Karpas-422 (cell line): ENCODE results near the gene B3GNT9. TPM values are rescaled to one million over a fixed set of nuclear protein-coding genes. Genes with fewer than 3 reads are reported as not detected.
A peak's percentile ranks its signal among the peaks of the same experiment; 100 is the strongest.

Experiments used
- DNase-seq: peaks from one replicate; pipeline ENCODE4 v3.0.0-alpha.2; 2015
- H2AFZ ChIP-seq: fragments of 200-600 bp; sonication (generic); 2 replicates; pipeline ENCODE4 v1.6.1; 2014; ENCODE audit warnings: antibody characterized with exemption, low read length, mixed read lengths
- H3K27ac ChIP-seq: fragments of 200-600 bp; sonication (generic); 2 replicates; pipeline ENCODE4 v1.5.1; 2014; ENCODE audit warnings: mild to moderate bottlenecking, low read length, moderate library complexity
- H3K27me3 ChIP-seq: fragments of 200-600 bp; sonication (generic); 2 replicates; pipeline ENCODE4 v1.6.1; 2014; ENCODE audit warnings: low read length, mixed read lengths
- H3K36me3 ChIP-seq: fragments of 200-600 bp; sonication (generic); 2 replicates; pipeline ENCODE4 v1.6.1; 2014; ENCODE audit warnings: low read length, mixed read lengths; ENCODE audit not compliant: insufficient read depth
- H3K4me1 ChIP-seq: fragments of 200-600 bp; sonication (generic); 2 replicates; pipeline ENCODE4 v1.6.1; 2014; ENCODE audit warnings: mild to moderate bottlenecking, low read length, mixed read lengths
- H3K4me2 ChIP-seq: fragments of 200-600 bp; sonication (generic); 2 replicates; pipeline ENCODE4 v1.6.1; 2014; ENCODE audit warnings: low read length, low read depth, mild to moderate bottlenecking; ENCODE audit not compliant: poor library complexity, severe bottlenecking
- H3K4me3 ChIP-seq: fragments of 200-600 bp; sonication (generic); 2 replicates; pipeline ENCODE4 v1.5.1; 2014; ENCODE audit warnings: mild to moderate bottlenecking, antibody characterized with exemption, low read length, mixed read lengths
- H3K79me2 ChIP-seq: fragments of 200-600 bp; sonication (generic); 2 replicates; pipeline ENCODE4 v1.6.1; 2014; ENCODE audit warnings: mild to moderate bottlenecking, low read length, mixed read lengths
- H3K9ac ChIP-seq: fragments of 200-600 bp; sonication (generic); 2 replicates; pipeline ENCODE4 v1.6.0; 2014; ENCODE audit warnings: low read length
- H3K9me2 ChIP-seq: fragments of 200-600 bp; sonication (generic), shearing (Covaris generic); replicated peaks from 2 replicates; pipeline ENCODE4 v1.6.0; 2014; ENCODE audit warnings: mild to moderate bottlenecking, low read length, moderate library complexity; ENCODE audit not compliant: insufficient read depth
- H3K9me3 ChIP-seq: fragments of 300-700, 200-600 bp; sonication (generic); 2 replicates; pipeline ENCODE4 v1.6.1; 2014; ENCODE audit warnings: low read length, mixed read lengths
- H4K20me1 ChIP-seq: fragments of 200-600 bp; sonication (generic); 2 replicates; pipeline ENCODE4 v1.6.1; 2014; ENCODE audit warnings: mild to moderate bottlenecking, antibody characterized with exemption, low read length, low read depth; ENCODE audit not compliant: insufficient read depth
- total RNA-seq: library from RNA; depleted of rRNA; stranded (reverse); fragments of >200 nt; shearing (Covaris generic); gene quantifications from 2 replicates; pipeline ENCODE4 v1.2.3, GENCODE V29; 2014; ENCODE audit warnings: low replicate concordance; rRNA removed

Gene B3GNT9
- total RNA-seq = 1.4 and 1.8 TPM in 2 replicates

DNA sequence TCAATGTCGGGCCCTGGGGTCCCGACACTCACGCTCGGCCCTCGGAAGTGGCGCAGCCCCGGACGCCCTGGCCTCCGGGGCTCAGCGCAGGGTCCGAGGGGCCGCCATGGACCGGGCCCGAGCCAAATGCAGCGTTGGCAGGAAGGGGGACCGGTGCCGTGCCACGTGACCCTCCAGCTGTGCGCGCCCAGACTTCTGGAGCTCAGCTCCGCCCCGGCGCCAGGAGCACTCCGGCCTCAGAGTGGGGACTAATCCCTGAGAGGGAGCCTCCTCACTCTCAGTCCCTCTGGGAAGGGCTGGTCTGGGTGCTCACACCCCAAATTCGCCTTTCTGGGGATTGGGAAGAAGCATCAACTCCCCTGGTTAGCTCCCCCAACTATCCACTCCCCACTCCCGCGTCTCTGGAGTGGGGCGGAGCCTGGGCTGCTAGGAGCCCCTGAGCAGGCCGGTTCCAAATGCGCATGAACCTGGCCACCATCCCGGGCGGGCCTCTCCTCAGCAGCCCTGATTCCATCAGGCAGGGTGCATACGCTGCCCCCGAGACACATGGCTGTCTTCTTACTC, at the start of gene B3GNT9:
TSS of gene B3GNT9 (minus strand) at position 166 of the 564 bp plus-strand sequence. CDS start 513 bp downstream, outside the sequence.
- no peaks in the 10 kb centered on the region for H3K9me3 ChIP-seq
- no peaks in the 10 kb centered on the region for H3K79me2 ChIP-seq
- H3K9me2 ChIP-seq = no peaks in the 10 kb centered on the region
- peaks cover 7% of the 10 kb centered on the region for H3K4me1 ChIP-seq
- H3K9ac ChIP-seq = no peak within 1 kb of the TSS
- no peaks in the 10 kb centered on the region for H3K27me3 ChIP-seq
- no peak within 1 kb of the TSS for H3K4me3 ChIP-seq
- no peak within 1 kb of the TSS for H3K27ac ChIP-seq
- H3K36me3 ChIP-seq = no peaks in the 10 kb centered on the region; the same call in 1 of the 2 replicates
- no peak for DNase-seq
- H4K20me1 ChIP-seq = peaks cover 19% of the 10 kb centered on the region; the same call in 1 of the 2 replicates
- H2AFZ ChIP-seq = no peak within 1 kb of the TSS
- no peak within 1 kb of the TSS for H3K4me2 ChIP-seq

- H3K36me3 ChIP-seq = peaks cover 6% of the 10 kb centered on the region; the same call in 1 of the 2 replicates
- H3K4me3 ChIP-seq = no peak overlapping the region
- no peak overlapping the region for H3K27ac ChIP-seq
- H3K9me2 ChIP-seq = no peaks in the 10 kb centered on the region
- H4K20me1 ChIP-seq = peaks cover 6% of the 10 kb centered on the region
- H2AFZ ChIP-seq = no peak overlapping the region
- no peaks in the 10 kb centered on the region for H3K27me3 ChIP-seq
- no peak overlapping the region for H3K4me2 ChIP-seq
- H3K9ac ChIP-seq = no peak overlapping the region
- no peaks in the 10 kb centered on the region for H3K9me3 ChIP-seq
- H3K79me2 ChIP-seq = no peaks in the 10 kb centered on the region
- DNase-seq = no peak
- no peaks in the 10 kb centered on the region for H3K4me1 ChIP-seq
Observed at GRCh38 chr16:67200491-67200890, 49.7 kb upstream of the B3GNT9 start.

- H3K9ac ChIP-seq = no peak overlapping the region
- no peaks in the 10 kb centered on the region for H3K27me3 ChIP-seq
- H3K79me2 ChIP-seq = no peaks in the 10 kb centered on the region; the same call in 1 of the 2 replicates
- no peak overlapping the region for H2AFZ ChIP-seq
- no peak for DNase-seq
- no peaks in the 10 kb centered on the region for H3K9me2 ChIP-seq
- H3K4me1 ChIP-seq = no peaks in the 10 kb centered on the region
- peaks cover 7% of the 10 kb centered on the region for H4K20me1 ChIP-seq
- no peaks in the 10 kb centered on the region for H3K9me3 ChIP-seq
- peaks cover 6% of the 10 kb centered on the region; the same call in 1 of the 2 replicates for H3K36me3 ChIP-seq
- no peak overlapping the region for H3K4me3 ChIP-seq
- H3K4me2 ChIP-seq = no peak overlapping the region
- H3K27ac ChIP-seq = no peak overlapping the region
Observed at GRCh38 chr16:67199808-67200198, 49.0 kb upstream of the B3GNT9 start.

- Histone ChIP-seq H3K79me2 (peaks cover 4% of the 10 kb centered on the region), H3K4me2 (no peak within 1 kb of the TSS), H3K4me3 (no peak within 1 kb of the TSS), H3K9me2 (no peaks in the 10 kb centered on the region), H2AFZ (no peak within 1 kb of the TSS), H3K9ac (no peak within 1 kb of the TSS), H3K36me3 (peaks cover 8% of the 10 kb centered on the region; the same call in 1 of the 2 replicates), H4K20me1 (peaks cover 13% of the 10 kb centered on the region), H3K9me3 (no peaks in the 10 kb centered on the region), H3K27ac (no peak within 1 kb of the TSS), H3K27me3 (no peaks in the 10 kb centered on the region), H3K4me1 (peaks cover under 1% of the 10 kb centered on the region; the same call in 1 of the 2 replicates)
- DNase-seq = no peak
Observed at GRCh38 chr16:67199011-67199807, 48.4 kb upstream of the B3GNT9 start, which contains the start of gene ELMO3. Gene ELMO3 (plus strand): TSS chr16:67199131. CDS start chr16:67199327, 196 bp downstream.

DNA sequence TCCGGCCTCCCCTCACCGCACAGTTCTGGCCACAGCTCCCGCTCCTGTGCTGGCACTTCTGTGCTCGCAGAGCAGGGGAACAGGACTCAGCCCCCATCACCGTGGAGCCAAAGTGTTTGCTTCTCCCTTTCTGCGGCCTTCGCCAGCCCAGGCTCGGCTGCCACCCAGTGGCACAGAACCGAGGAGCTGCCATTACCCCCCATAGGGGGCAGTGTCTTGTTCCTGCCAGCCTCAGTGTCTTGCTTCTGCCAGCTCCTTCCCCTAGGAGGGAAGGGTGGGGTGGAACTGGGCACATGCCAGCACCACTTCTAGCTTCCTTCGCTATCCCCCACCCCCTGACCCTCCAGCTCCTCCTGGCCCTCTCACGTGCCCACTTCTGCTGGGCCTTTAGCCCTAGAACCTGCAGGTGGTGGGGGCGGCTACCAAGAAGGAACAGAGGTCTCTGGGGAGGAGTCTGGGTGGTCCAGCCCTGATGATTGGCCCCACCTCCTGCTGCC, 47.5 kb upstream of the B3GNT9 start:
- H3K4me2 ChIP-seq = no peak overlapping the region
- peaks cover 22% of the 10 kb centered on the region for H4K20me1 ChIP-seq
- no peak overlapping the region for H2AFZ ChIP-seq
- H3K9me2 ChIP-seq = no peaks in the 10 kb centered on the region
- no peaks in the 10 kb centered on the region for H3K9me3 ChIP-seq
- peaks cover 16% of the 10 kb centered on the region for H3K36me3 ChIP-seq
- peaks cover 10% of the 10 kb centered on the region for H3K4me1 ChIP-seq
- H3K27ac ChIP-seq = no peak overlapping the region
- DNase-seq = peak; percentile 82
- H3K4me3 ChIP-seq = no peak overlapping the region
- H3K27me3 ChIP-seq = no peaks in the 10 kb centered on the region
- H3K79me2 ChIP-seq = peaks cover 13% of the 10 kb centered on the region
- H3K9ac ChIP-seq = no peak overlapping the region

DNA sequence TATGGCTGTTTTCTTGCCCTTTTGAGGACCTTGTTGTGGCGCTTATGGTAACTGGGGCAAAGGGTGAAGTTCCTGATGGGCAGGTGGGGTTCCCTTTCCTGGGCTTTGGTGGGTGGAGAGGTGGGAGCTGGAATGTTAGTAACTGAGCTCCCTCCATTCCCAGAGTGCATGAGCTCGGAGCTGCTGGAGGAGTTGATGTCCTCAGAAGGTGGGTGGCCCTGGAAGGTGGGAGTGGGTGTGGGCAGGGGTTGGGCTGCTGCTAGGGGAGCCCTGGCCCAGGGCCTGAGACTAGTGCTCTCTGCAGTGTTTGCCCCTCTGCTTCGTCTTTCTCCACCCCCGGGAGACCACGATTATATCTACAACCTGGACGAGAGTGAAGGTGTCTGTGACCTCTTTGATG, 46.9 kb upstream of the B3GNT9 start:
- Histone ChIP-seq H2AFZ (no peak overlapping the region), H3K9me2 (no peaks in the 10 kb centered on the region), H3K9me3 (no peaks in the 10 kb centered on the region)

GRCh38 chr16:67196881-67197280, 46.1 kb upstream of the B3GNT9 start:
- Histone ChIP-seq H3K79me2 (peaks cover 26% of the 10 kb centered on the region), H3K27ac (no peak overlapping the region), H3K9me3 (no peaks in the 10 kb centered on the region), H3K4me1 (peaks cover 16% of the 10 kb centered on the region), H3K4me3 (no peak overlapping the region), H3K36me3 (peaks cover 17% of the 10 kb centered on the region), H4K20me1 (peaks cover 34% of the 10 kb centered on the region), H2AFZ (no peak overlapping the region), H3K4me2 (no peak overlapping the region), H3K9me2 (no peaks in the 10 kb centered on the region), H3K9ac (no peak overlapping the region), H3K27me3 (no peaks in the 10 kb centered on the region)
- DNase-seq = no peak

More for the DNA sequence above, 46.9 kb upstream of the B3GNT9 start:
- Histone ChIP-seq H3K9ac (no peak overlapping the region), H3K79me2 (peaks cover 19% of the 10 kb centered on the region), H4K20me1 (peaks cover 28% of the 10 kb centered on the region), H3K4me2 (no peak overlapping the region), H3K4me1 (peaks cover 16% of the 10 kb centered on the region), H3K27ac (no peak overlapping the region), H3K27me3 (no peaks in the 10 kb centered on the region), H3K36me3 (peaks cover 17% of the 10 kb centered on the region), H3K4me3 (no peak overlapping the region)
- no peak for DNase-seq

DNA sequence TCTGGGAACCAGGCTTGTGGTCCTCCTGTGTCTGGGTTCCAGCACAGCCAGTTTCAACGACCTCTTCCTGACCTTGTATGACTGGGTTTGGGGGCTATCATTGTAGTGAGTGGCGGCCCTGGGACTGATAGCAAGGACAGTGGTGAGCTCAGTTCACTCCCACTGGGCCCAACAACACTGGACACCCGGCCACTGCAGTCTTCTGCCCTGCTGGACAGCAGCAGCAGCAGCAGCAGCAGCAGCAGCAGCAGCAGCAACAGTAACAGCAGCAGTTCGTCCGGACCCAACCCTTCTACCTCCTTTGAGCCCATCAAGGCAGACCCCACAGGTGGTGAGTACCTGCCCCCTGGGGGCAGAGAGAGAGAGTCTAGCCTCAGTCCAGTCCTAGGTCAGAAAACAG, 44.9 kb upstream of the B3GNT9 start:
- Histone ChIP-seq H3K36me3 (peaks cover 15% of the 10 kb centered on the region), H3K4me1 (peaks cover 16% of the 10 kb centered on the region), H4K20me1 (peaks cover 34% of the 10 kb centered on the region), H3K27me3 (no peaks in the 10 kb centered on the region), H3K4me2 (no peak overlapping the region), H3K9ac (no peak overlapping the region), H3K27ac (no peak overlapping the region), H3K9me3 (no peaks in the 10 kb centered on the region), H2AFZ (no peak overlapping the region), H3K9me2 (no peaks in the 10 kb centered on the region), H3K4me3 (no peak overlapping the region), H3K79me2 (peaks cover 26% of the 10 kb centered on the region)
- DNase-seq = no peak
